ENCODE results near the gene USP47.

Gene USP47

GRCh38 chr11:11965192-11965591, 123.4 kb downstream of the USP47 start:
- no peak for DNase-seq (ENCODE audit: low spot score)

GRCh38 chr11:11965656-11966353, 124.0 kb downstream of the USP47 start:
- no peak for DNase-seq (ENCODE audit: low spot score)

GRCh38 chr11:11966354-11966741, 124.6 kb downstream of the USP47 start:
- no peak for DNase-seq (ENCODE audit: low spot score)

- DNase-seq (ENCODE audit: low spot score): peak; percentile 85
These were observed 125.3 kb downstream of the USP47 start for GRCh38 chr11:11966826-11967668.

GRCh38 chr11:11967669-11968510, 126.1 kb downstream of the USP47 start:
- no peak for DNase-seq (ENCODE audit: low spot score)

- DNase-seq (ENCODE audit: low spot score): peak; percentile 95
These were observed 126.9 kb downstream of the USP47 start for GRCh38 chr11:11968511-11969280.

GRCh38 chr11:11969380-11970215, 127.8 kb downstream of the USP47 start:
- no peak for DNase-seq (ENCODE audit: low spot score)

- no peak for DNase-seq (ENCODE audit: low spot score)
These were observed 128.8 kb downstream of the USP47 start for GRCh38 chr11:11970556-11970955.

- no peak for DNase-seq (ENCODE audit: low spot score)
These were observed 130.3 kb downstream of the USP47 start for GRCh38 chr11:11971906-11972547.

- no peak for DNase-seq (ENCODE audit: low spot score)
These were observed 131.1 kb downstream of the USP47 start for GRCh38 chr11:11972730-11973341.

- DNase-seq (ENCODE audit: low spot score): no peak
These were observed 131.6 kb downstream of the USP47 start for GRCh38 chr11:11973361-11973800.

- no peak for DNase-seq (ENCODE audit: low spot score)
These were observed 132.1 kb downstream of the USP47 start for GRCh38 chr11:11973866-11974265.

- no peak for DNase-seq (ENCODE audit: low spot score)
These were observed 133.7 kb downstream of the USP47 start for GRCh38 chr11:11975201-11976092.

- DNase-seq (ENCODE audit: low spot score): no peak
These were observed 134.8 kb downstream of the USP47 start for GRCh38 chr11:11976481-11977127.

GRCh38 chr11:11977206-11977938, 135.6 kb downstream of the USP47 start:
- DNase-seq (ENCODE audit: low spot score): no peak

GRCh38 chr11:11978098-11978637, 136.4 kb downstream of the USP47 start:
- DNase-seq (ENCODE audit: low spot score): no peak

All from SK-N-DZ (cell line).